ENCODE measurements around the gene KLHL13. TPM values are rescaled to one million over a fixed set of nuclear protein-coding genes. Genes with fewer than 3 reads are reported as not detected.

KLHL13 gene
- total RNA-seq (2022; extraction: Qiagen RNA extraction): 0.17 to 0.34 TPM (median 0.22 TPM) in 5 replicates

GRCh38 chrX:118116713-118117550, at the start of gene KLHL13:
KLHL13 (minus strand) TSS chrX:118116810; CDS start chrX:118028473, 88,337 bp downstream.

Other genes starting within 250 kb of the KLHL13 start
- gene WDR44, start 229.3 kb upstream of the KLHL13 start, total RNA-seq (2022; extraction: Qiagen RNA extraction): 11.6 to 15.1 TPM (median 14.1 TPM) in 5 replicates